Measurements from ENCODE around the gene JUND.

Gene JUND

DNA sequence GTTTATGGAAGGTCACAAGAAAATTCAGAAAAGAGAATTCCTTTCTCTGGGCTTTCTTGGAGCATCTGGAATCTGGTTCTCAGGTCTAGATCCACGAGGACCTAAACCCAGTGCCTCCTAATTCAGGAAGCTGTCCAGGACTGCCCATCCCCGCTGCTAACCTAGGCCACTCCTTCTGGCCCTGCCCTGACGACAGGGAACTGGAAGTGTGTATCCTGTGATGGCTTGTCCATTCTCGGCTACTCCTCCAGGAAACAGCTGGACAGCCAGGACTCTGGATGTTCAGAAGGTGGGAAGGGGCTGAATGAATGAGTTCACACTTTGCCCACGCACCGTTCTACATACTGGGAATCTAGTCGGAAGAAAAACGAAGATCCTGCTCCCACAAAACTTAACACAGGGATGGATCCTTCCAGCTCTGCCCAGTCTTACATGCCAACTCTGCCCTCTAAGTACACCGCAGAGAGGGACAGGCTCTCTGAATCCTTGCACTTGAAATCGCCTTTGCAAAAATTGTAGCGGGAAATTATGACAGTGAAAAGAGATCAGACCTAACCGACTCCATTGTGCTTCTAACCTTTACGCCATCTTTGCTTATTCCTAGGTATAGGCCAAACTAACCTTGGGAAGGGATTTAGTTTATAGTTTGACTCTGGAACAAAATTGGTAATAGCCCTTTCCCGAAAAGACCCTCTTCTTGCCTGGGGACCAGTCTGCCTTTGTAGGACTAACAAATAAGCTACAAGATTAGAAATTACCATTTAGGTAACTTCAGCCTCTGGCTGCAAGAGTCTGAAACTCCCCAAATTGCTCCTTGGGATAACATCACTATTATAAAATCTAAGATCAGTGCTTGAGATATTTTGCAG is 39.7 kb upstream of the JUND start:
- peaks cover 75% of the 10 kb centered on the region for H3K4me1 ChIP-seq
- no peaks in the 10 kb centered on the region for H3K9me3 ChIP-seq
- peaks cover 15% of the 10 kb centered on the region; the same call in 1 of the 2 replicates for H3K36me3 ChIP-seq
- H3K9ac ChIP-seq = peak overlapping the region; percentile 85
- H4K20me1 ChIP-seq = no peaks in the 10 kb centered on the region
- no peaks in the 10 kb centered on the region for H3K27me3 ChIP-seq
- peak overlapping the region; percentile 92 for H3K27ac ChIP-seq
- H3K4me2 ChIP-seq = peak overlapping the region; percentile 93
- no peak for TF ChIP-seq Cebpa-rat (IDR thresholded peaks at IDR 0.05)
- H3K4me3 ChIP-seq = peak overlapping the region; percentile 94

DNA sequence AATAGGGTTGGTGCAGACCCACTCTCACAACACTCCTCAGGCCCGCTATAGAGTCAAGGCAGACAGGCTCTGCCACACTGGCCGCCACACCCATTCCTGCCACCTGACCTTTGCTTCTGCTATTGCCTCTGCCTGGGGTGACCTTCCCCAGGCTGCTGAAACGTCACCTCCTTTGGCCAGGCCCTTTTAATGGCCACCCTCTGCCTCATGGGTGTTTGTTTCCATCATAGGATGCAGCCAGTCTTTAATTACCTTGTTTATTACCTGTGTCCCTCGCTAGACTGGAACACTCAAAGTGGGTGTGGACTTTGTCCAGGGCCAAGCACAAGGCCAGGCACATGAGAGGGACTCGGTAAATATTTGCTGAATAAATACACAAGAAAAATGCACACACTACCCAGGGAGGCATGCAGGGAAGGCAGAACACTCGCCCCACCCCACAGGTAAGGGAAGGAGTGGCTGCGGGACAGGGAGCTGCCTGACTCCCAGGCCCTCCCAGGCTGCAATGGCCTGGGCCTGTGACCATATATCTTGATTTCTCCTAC is 38.2 kb upstream of the JUND start:
- Histone ChIP-seq H4K20me1 (no peaks in the 10 kb centered on the region), H3K9me3 (no peaks in the 10 kb centered on the region), H3K27me3 (no peaks in the 10 kb centered on the region), H3K4me1 (peaks cover 87% of the 10 kb centered on the region), H3K4me3 (no peak overlapping the region), H3K4me2 (peak overlapping the region; percentile 93), H3K9ac (peak overlapping the region; percentile 85; the same call in 1 of the 2 replicates), H3K27ac (peak overlapping the region; percentile 92), H3K36me3 (peaks cover 27% of the 10 kb centered on the region)
- TF ChIP-seq Cebpa-rat (IDR thresholded peaks at IDR 0.05) = no peak

DNA sequence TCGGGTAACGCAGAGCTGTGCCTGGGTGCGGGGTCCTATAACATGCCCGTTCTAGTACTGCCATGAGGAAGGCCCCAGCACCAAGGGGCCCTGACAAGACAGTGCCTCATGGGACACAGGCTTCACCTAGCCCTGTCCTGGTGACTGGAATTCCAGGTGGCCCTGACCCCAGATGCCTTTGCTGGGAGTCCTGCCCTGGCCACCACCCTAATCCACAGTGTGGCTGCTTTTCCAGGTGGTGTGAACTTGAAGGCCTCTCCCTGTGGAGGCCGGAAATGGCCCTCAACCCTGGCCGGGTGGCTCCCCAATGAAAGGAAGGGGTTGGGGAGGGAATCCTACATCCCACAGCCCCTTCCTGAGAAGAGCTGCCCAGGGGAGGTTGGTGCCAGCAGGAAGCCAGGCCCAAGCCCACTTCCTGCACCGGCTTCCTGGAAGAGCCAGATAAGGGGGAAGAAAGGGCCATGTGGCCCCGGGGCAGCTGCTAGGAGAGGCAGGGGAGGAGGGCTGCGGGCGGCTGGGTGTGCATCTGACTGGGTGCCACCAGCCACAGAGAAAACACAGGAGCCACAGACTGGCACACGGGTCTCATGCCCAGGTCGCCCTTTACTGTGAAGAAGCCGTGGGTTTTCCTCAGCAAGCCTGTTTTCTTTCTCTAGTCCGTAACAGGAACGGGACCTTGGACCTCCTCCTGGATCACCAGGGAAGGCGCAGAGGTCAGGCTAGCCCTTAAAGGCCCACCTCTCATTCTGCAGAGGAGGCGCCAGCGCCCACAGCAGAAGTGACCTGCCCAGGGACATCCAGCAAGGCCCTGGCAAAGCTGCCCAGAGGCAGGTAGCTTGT is 36.8 kb upstream of the JUND start:
- Histone ChIP-seq H3K4me2 (peak overlapping the region; percentile 93), H3K4me1 (peaks cover 74% of the 10 kb centered on the region), H3K4me3 (peak overlapping the region; percentile 51), H3K36me3 (peaks cover 42% of the 10 kb centered on the region), H3K27me3 (no peaks in the 10 kb centered on the region), H3K9me3 (no peaks in the 10 kb centered on the region), H3K27ac (peak overlapping the region; percentile 92), H4K20me1 (no peaks in the 10 kb centered on the region), H3K9ac (peak overlapping the region; percentile 79)
- TF ChIP-seq Cebpa-rat (IDR thresholded peaks at IDR 0.05) = no peak

DNA sequence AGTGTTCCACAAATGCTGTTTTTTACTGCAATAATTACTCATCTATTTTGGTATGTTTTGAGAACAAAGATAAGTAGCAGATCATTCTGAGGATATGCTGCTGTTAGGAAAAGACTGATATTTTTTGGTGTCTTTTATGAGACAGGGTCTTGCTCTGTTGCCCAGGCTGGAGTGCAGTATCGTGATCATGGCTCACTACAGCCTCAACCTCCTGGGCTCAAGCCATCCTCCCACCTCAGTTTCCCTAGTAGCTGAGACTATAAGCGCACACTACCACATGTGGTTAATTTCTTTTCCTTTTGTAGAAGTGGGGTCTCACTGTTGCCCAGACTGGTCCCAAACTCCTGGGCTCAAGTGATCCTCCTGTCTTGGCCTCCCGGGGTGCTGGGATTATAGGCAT is 32.0 kb upstream of the JUND start:
- Histone ChIP-seq H3K9me3 (no peaks in the 10 kb centered on the region), H3K27me3 (no peaks in the 10 kb centered on the region), H3K4me1 (peaks cover 51% of the 10 kb centered on the region), H3K4me3 (no peak overlapping the region), H3K27ac (peak overlapping the region; percentile 22; the same call in 1 of the 2 replicates), H4K20me1 (no peaks in the 10 kb centered on the region; the same call in 1 of the 2 replicates), H3K36me3 (peaks cover 75% of the 10 kb centered on the region), H3K4me2 (no peak overlapping the region), H3K9ac (0 out of 2 replicates have a peak overlapping the region, but pooled peaks have one; percentile 10)
- TF ChIP-seq Cebpa-rat (IDR thresholded peaks at IDR 0.05) = no peak

DNA sequence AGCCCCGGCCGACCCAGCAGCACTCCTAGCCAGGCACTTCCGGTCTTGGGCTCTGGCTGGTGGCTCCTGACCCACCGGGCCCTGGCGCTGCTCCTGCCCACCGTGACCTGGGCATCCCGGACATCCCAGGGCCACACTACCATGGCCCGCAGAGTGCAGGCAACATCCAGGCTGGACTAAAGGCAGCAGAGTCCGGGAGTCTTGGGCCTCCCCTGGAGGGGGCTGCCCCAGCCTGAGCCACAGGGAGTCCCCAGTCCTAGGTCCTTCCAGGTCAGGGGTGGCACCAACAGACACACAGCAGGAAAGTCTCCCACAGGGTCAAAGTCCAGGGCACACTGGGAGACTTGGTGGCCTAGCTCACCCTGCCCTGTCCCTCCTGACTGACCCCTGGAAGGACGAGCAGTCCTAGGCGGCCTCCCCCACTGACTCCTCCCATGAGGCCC is 30.7 kb upstream of the JUND start:
- Histone ChIP-seq H3K27ac (0 out of 2 replicates have a peak overlapping the region, but pooled peaks have one; percentile 22), H3K4me3 (no peak overlapping the region), H3K4me2 (no peak overlapping the region), H3K36me3 (peaks cover 81% of the 10 kb centered on the region), H4K20me1 (no peaks in the 10 kb centered on the region; the same call in 1 of the 2 replicates), H3K9ac (no peak overlapping the region), H3K9me3 (no peaks in the 10 kb centered on the region), H3K27me3 (no peaks in the 10 kb centered on the region), H3K4me1 (peaks cover 51% of the 10 kb centered on the region)
- TF ChIP-seq Cebpa-rat (IDR thresholded peaks at IDR 0.05) = no peak

DNA sequence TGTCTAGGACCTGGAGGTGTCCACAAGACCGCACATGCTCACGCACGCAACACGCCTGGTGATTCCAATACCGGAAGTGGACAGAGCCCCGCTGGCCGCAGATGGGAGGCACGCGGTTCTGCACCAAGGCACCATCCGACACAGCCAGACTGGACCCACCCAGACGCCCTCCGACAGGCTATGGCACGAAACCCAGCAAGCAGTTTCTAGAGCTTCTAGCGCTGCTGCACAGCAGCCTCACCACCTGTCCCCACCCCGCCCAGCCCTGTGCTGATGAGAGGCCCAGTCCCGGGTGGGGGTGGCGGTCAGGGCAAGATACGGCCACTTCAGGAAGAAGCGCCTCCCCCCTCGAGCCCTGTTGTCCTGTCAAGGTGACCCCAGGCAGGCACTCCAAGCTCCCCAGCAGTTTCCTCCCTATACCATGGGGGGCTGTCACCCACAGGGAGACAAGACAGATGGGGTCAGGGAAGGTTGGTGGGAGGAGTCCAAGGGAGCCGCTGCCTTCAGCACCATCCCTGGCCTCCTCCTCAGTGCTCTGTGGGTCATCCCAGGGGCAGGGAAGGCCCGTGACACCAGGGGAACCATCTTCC is 30.2 kb upstream of the JUND start:
- no peaks in the 10 kb centered on the region for H3K27me3 ChIP-seq
- H3K4me3 ChIP-seq = no peak overlapping the region
- peaks cover 51% of the 10 kb centered on the region for H3K4me1 ChIP-seq
- H3K4me2 ChIP-seq = no peak overlapping the region
- no peaks in the 10 kb centered on the region; the same call in 1 of the 2 replicates for H4K20me1 ChIP-seq
- 0 out of 2 replicates have a peak overlapping the region, but pooled peaks have one; percentile 10 for H3K9ac ChIP-seq
- no peak for TF ChIP-seq Cebpa-rat (IDR thresholded peaks at IDR 0.05)
- 0 out of 2 replicates have a peak overlapping the region, but pooled peaks have one; percentile 22 for H3K27ac ChIP-seq
- H3K36me3 ChIP-seq = peaks cover 81% of the 10 kb centered on the region
- H3K9me3 ChIP-seq = no peaks in the 10 kb centered on the region

DNA sequence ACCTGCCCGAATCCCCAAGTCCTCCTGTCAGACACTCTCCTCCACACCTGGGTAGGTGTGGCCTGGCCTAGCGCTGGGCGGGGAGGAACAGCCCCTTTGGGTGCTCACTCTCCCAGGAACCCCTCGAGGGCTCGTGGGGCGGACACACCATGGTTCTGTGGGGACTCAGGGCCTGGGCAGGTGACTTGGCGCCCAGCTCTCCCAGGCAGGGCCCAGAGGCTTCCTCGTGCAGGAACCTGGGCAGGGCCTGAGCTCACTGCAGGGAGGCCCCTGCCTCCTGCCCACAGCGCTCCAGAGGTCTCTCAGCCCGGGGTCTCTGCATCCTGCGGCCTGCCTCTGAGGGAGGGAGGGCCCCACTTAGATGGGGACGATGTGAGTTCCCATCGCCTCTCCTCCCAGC is 29.5 kb upstream of the JUND start:
- peaks cover 51% of the 10 kb centered on the region for H3K4me1 ChIP-seq
- no peak overlapping the region for H3K4me2 ChIP-seq
- H3K9me3 ChIP-seq = no peaks in the 10 kb centered on the region
- H3K36me3 ChIP-seq = peaks cover 81% of the 10 kb centered on the region
- no peaks in the 10 kb centered on the region for H3K27me3 ChIP-seq
- H3K27ac ChIP-seq = no peak overlapping the region
- 0 out of 2 replicates have a peak overlapping the region, but pooled peaks have one; percentile 10 for H3K9ac ChIP-seq
- no peaks in the 10 kb centered on the region; the same call in 1 of the 2 replicates for H4K20me1 ChIP-seq
- H3K4me3 ChIP-seq = no peak overlapping the region
- no peak for TF ChIP-seq Cebpa-rat (IDR thresholded peaks at IDR 0.05)

DNA sequence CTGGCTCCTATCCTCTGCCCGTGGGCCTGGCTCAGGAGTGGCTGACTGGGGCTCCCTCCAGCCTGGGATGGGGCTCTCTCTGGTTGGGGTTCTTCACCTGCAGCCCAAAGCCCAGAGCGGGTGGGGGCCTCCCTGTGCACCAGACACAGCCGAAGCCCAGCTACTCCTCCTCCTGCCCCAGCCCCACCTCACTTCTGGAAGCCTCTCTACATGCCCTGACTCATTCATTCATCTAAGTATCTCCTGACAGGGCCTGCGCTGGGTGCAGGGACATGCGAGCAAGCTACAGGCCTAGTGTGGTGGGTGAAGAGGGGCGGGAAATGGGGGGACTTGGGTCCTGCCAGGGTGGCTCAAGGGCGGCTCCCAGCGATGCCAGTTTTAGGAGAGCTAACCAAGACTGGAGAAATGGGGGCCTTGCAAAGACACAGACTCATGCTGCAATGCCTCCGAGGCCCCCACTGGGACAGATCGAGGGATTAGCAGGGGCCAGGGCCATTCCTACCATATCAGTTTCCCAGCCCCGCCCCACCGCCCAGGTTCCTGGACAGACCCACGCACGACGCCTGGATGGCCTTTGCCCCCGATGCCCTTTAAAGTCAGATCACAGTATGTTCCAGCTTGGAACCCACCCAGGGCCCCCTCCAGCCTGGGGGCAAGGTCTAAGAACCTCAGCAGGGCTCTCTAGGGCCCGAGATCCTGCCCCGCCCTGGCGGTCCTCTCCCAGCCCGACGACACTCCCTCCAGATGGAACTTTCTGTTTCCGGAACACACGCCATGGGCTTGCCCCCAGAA is 28.9 kb upstream of the JUND start:
- H3K36me3 ChIP-seq = peaks cover 74% of the 10 kb centered on the region
- H3K27ac ChIP-seq = no peak overlapping the region
- H3K9ac ChIP-seq = no peak overlapping the region
- H4K20me1 ChIP-seq = no peaks in the 10 kb centered on the region; the same call in 1 of the 2 replicates
- TF ChIP-seq Cebpa-rat (IDR thresholded peaks at IDR 0.05) = no peak
- no peak overlapping the region for H3K4me3 ChIP-seq
- H3K27me3 ChIP-seq = no peaks in the 10 kb centered on the region
- H3K9me3 ChIP-seq = no peaks in the 10 kb centered on the region
- H3K4me1 ChIP-seq = peaks cover 51% of the 10 kb centered on the region
- H3K4me2 ChIP-seq = no peak overlapping the region
